WTC11 (cell line): ENCODE results near the gene FREM1. TPM values are rescaled to one million over a fixed set of nuclear protein-coding genes. Genes with fewer than 3 reads are reported as not detected.

Experiments used
- ATAC-seq: fragments of 200-7000 bp; cut with Tn5 transposase; 2 replicates; pipeline ENCODE4 v1.10.0; 2021; ENCODE audit warnings: mild to moderate bottlenecking, moderate library complexity
- CTCF ChIA-PET: fragments of 300-600 bp; sonication (Branson Sonifier 250); formaldehyde crosslinking; loops from one replicate; lab custom pipeline; 2021; ENCODE audit warnings: antibody characterized with exemption; lab: Charles Lee
- POLR2A ChIA-PET: fragments of 350-600 bp; sonication (Branson Sonifier 250); formaldehyde crosslinking; loops from one replicate; lab custom pipeline; 2021; ENCODE audit warnings: antibody characterized with exemption; lab: Charles Lee
- DNase-seq: peaks from one replicate; pipeline ENCODE4 v3.0.0; 2021; ENCODE audit warnings: low spot score
- H3K27ac Mint-ChIP-seq: 2 replicates; pipeline ENCODE4 v1.8.0; 2021; ENCODE audit warnings: mixed read lengths
- H3K27me3 Mint-ChIP-seq: 2 replicates; pipeline ENCODE4 v1.8.0; 2021; ENCODE audit warnings: low read depth, mild to moderate bottlenecking, moderate library complexity, mixed read lengths
- H3K36me3 Mint-ChIP-seq: 2 replicates; pipeline ENCODE4 v1.8.0; 2021; ENCODE audit warnings: mixed read lengths
- H3K4me1 Mint-ChIP-seq: 2 replicates; pipeline ENCODE4 v1.8.0; 2022; ENCODE audit warnings: mixed read lengths
- H3K4me3 Mint-ChIP-seq: 2 replicates; pipeline ENCODE4 v1.8.0; 2021; ENCODE audit warnings: mild to moderate bottlenecking, moderate library complexity, mixed read lengths
- H3K9me3 Mint-ChIP-seq: 2 replicates; pipeline ENCODE4 v1.8.0; 2021; ENCODE audit warnings: mixed read lengths
- AR ChIP-seq: fragments of 250-450 bp; sonication (Bioruptor Pico); IDR thresholded peaks from 2 replicates; pipeline ENCODE4 v1.9.0; 2021; ENCODE audit warnings: mild to moderate bottlenecking
- CBFB ChIP-seq: sonication (generic); formaldehyde crosslinking; IDR thresholded peaks from 2 replicates; pipeline ENCODE4 v1.8.1; 2022; ENCODE audit warnings: mild to moderate bottlenecking, low read depth, missing genetic modification reagents
- E2F5 ChIP-seq: sonication (generic); formaldehyde crosslinking; IDR thresholded peaks from 2 replicates; pipeline ENCODE4 v1.8.1; 2022; ENCODE audit warnings: mild to moderate bottlenecking, moderate library complexity, missing genetic modification reagents
- HMGA2 ChIP-seq: fragments of 250-450 bp; sonication (Bioruptor Pico); IDR thresholded peaks from 2 replicates; pipeline ENCODE4 v1.4.0; 2021; ENCODE audit warnings: mild to moderate bottlenecking, moderate library complexity
- IRF1 ChIP-seq: sonication (generic); formaldehyde crosslinking; IDR thresholded peaks from 2 replicates; pipeline ENCODE4 v1.8.0; 2023; ENCODE audit warnings: missing genetic modification reagents
- IRF2 ChIP-seq: sonication (generic); formaldehyde crosslinking; IDR thresholded peaks from 2 replicates; pipeline ENCODE4 v1.8.0; 2022; ENCODE audit warnings: low read depth, missing genetic modification reagents, borderline replicate concordance
- MLX ChIP-seq: sonication (generic); formaldehyde crosslinking; IDR thresholded peaks from 2 replicates; pipeline ENCODE4 v1.8.1; 2023; ENCODE audit warnings: mild to moderate bottlenecking, missing genetic modification reagents, moderate library complexity
- MXD4 ChIP-seq: fragments of 250-450 bp; sonication (Bioruptor Pico); IDR thresholded peaks from 2 replicates; pipeline ENCODE4 v1.8.0; 2021; ENCODE audit warnings: mild to moderate bottlenecking, moderate library complexity, borderline replicate concordance
- NR3C1 ChIP-seq: sonication (generic); formaldehyde crosslinking; conservative IDR thresholded peaks from 2 replicates; pipeline ENCODE4 v1.8.1; 2023; ENCODE audit warnings: low read depth, mild to moderate bottlenecking, missing genetic modification reagents
- PREB ChIP-seq: sonication (generic); formaldehyde crosslinking; IDR thresholded peaks from 2 replicates; pipeline ENCODE4 v1.8.1; 2022; ENCODE audit warnings: mild to moderate bottlenecking, missing genetic modification reagents, moderate library complexity, borderline replicate concordance
- SMAD4 ChIP-seq: sonication (generic); formaldehyde crosslinking; IDR thresholded peaks from 2 replicates; pipeline ENCODE4 v1.8.0; 2022; ENCODE audit warnings: mild to moderate bottlenecking, missing genetic modification reagents
- TEAD1 ChIP-seq: sonication (generic); formaldehyde crosslinking; IDR thresholded peaks from 2 replicates; pipeline ENCODE4 v1.8.0; 2022; ENCODE audit warnings: mild to moderate bottlenecking, missing genetic modification reagents
- ZBTB21 ChIP-seq: sonication (generic); formaldehyde crosslinking; IDR thresholded peaks from 2 replicates; pipeline ENCODE4 v1.8.1; 2023; ENCODE audit warnings: mild to moderate bottlenecking, missing genetic modification reagents, borderline replicate concordance
- ZNF138 ChIP-seq: sonication (generic); formaldehyde crosslinking; conservative IDR thresholded peaks from 2 replicates; pipeline ENCODE4 v1.8.1; 2022; ENCODE audit warnings: mild to moderate bottlenecking, moderate library complexity, missing genetic modification reagents
- ZNF317 ChIP-seq: sonication (generic); formaldehyde crosslinking; IDR thresholded peaks from 2 replicates; pipeline ENCODE4 v1.8.1; 2023; ENCODE audit warnings: low read depth, mild to moderate bottlenecking, moderate library complexity, missing genetic modification reagents, borderline replicate concordance
- ZNF512 ChIP-seq: sonication (generic); formaldehyde crosslinking; IDR thresholded peaks from 2 replicates; pipeline ENCODE4 v1.8.1; 2022; ENCODE audit warnings: missing genetic modification reagents, borderline replicate concordance
- total RNA-seq: library from RNA; stranded (reverse); gene quantifications from 3 replicates; pipeline ENCODE4 v1.2.3, GENCODE V29; 2021

FREM1 gene
- total RNA-seq, 1 experiment from 2014 or later = 2.8 TPM

GRCh38 chr9:14746626-14747025 is 163.6 kb downstream of the FREM1 start (continued):
- TF ChIP-seq IRF1 (CRISPR knock-in tag) = no peak
- no peak for TF ChIP-seq PREB (CRISPR knock-in tag)
- no peak for TF ChIP-seq SMAD4
- TF ChIP-seq NR3C1 = no peak
- TF ChIP-seq AR (CRISPR knock-in tag) = no peak

- peaks cover 4% of the 10 kb centered on the region for H3K9me3 Mint-ChIP-seq
- peaks cover 7% of the 10 kb centered on the region for H3K27me3 Mint-ChIP-seq
- CTCF ChIA-PET = no interaction called here
- no peak overlapping the region for H3K4me3 Mint-ChIP-seq
- TF ChIP-seq TEAD1 (CRISPR knock-in tag) (no peak), MLX (CRISPR knock-in tag) (no peak), E2F5 (CRISPR knock-in tag) (no peak), ZNF512 (CRISPR knock-in tag) (no peak), ZNF138 (CRISPR knock-in tag) (no peak), HMGA2 (CRISPR knock-in tag) (no peak), MXD4 (CRISPR knock-in tag) (no peak), CBFB (CRISPR knock-in tag) (no peak), ZBTB21 (CRISPR knock-in tag) (no peak), IRF2 (CRISPR knock-in tag) (no peak), ZNF317 (CRISPR knock-in tag) (no peak)
- no peak overlapping the region for H3K27ac Mint-ChIP-seq
- DNase-seq (no peak), ATAC-seq (no peak)
- peaks cover 20% of the 10 kb centered on the region for H3K4me1 Mint-ChIP-seq
- H3K36me3 Mint-ChIP-seq = peaks cover 3% of the 10 kb centered on the region; the same call in 1 of the 2 replicates
- POLR2A ChIA-PET = no interaction called here
Measured at GRCh38 chr9:14744768-14745167, 165.5 kb downstream of the FREM1 start.
